SK-N-SH (cell line): ENCODE results near the gene PBX4. TPM values are rescaled to one million over a fixed set of nuclear protein-coding genes. Genes with fewer than 3 reads are reported as not detected.
A peak's percentile ranks its signal among the peaks of the same experiment; 100 is the strongest.

ENCODE experiments used
- CTCF ChIA-PET: fragments of 300-600, 350-600 bp; formaldehyde crosslinking; extraction: SDS; loops from one replicate; lab custom pipeline; 2021; lab: Yijun Ruan, JAX
- POLR2A ChIA-PET: fragments of 350-600 bp; sonication (Branson Sonifier 250); formaldehyde crosslinking; extraction: SDS; loops from one replicate; lab custom pipeline; 2020; ENCODE audit warnings: antibody characterized with exemption, inconsistent platforms; lab: Yijun Ruan, JAX
- DNase-seq: peaks from one replicate; pipeline ENCODE4 v3.0.0; 2012
- H2AFZ ChIP-seq: fragments of 200-600 bp; sonication (generic); 2 replicates; pipeline ENCODE4 v1.8.1; 2016; ENCODE audit warnings: antibody characterized with exemption, mild to moderate bottlenecking, low read depth
- H3F3A ChIP-seq: fragments of 200-600 bp; sonication (generic); replicated peaks from 2 replicates; pipeline ENCODE3; 2016; ENCODE audit warnings: antibody characterized with exemption, mild to moderate bottlenecking; ENCODE audit not compliant: insufficient read depth
- H3K27ac ChIP-seq, 2 experiments: fragments of 200-500 bp in 1 of 2; fragments of 200-600 bp in 1 of 2; sonication (Bioruptor generic) in 1 of 2; sonication (generic), shearing (Covaris generic) in 1 of 2; 2 replicates each; pipeline versions ENCODE4 v1.5.1 to v1.6.1; 2014 to 2016; ENCODE audit warnings: low read depth in 2 of 2, inconsistent platforms in 1 of 2, low read length in 1 of 2, mild to moderate bottlenecking in 1 of 2, mixed read lengths in 1 of 2
- H3K27me3 ChIP-seq: fragments of 200-600 bp; sonication (generic), shearing (Covaris generic); 2 replicates; pipeline ENCODE4 v1.6.1; 2016; ENCODE audit warnings: mixed run types; ENCODE audit not compliant: insufficient read depth
- H3K36me3 ChIP-seq, 2 experiments: fragments of 200-500 bp in 1 of 2; fragments of 200-600 bp in 1 of 2; sonication (Bioruptor generic) in 1 of 2; sonication (generic) in 1 of 2; replicated peaks in 1 of 2; 2 replicates each; pipeline versions ENCODE3 to v1.5.1; 2014 to 2016; ENCODE audit warnings: low read length in 1 of 2, mild to moderate bottlenecking in 1 of 2; ENCODE audit not compliant: insufficient read depth in 2 of 2, control insufficient read depth in 1 of 2
- H3K4me1 ChIP-seq, 2 experiments: fragments of 200-500 bp in 1 of 2; fragments of 200-600 bp in 1 of 2; sonication (Bioruptor generic) in 1 of 2; sonication (generic), shearing (Covaris generic) in 1 of 2; 2 replicates each; pipeline versions ENCODE4 v1.5.1 to v1.6.1; 2014 to 2016; ENCODE audit warnings: low read depth in 1 of 2, low read length in 1 of 2, mixed run types in 1 of 2; ENCODE audit not compliant: insufficient read depth in 2 of 2, control insufficient read depth in 1 of 2
- H3K4me2 ChIP-seq: fragments of 200-600 bp; sonication (generic), shearing (Covaris generic); 2 replicates; pipeline ENCODE4 v1.6.1; 2017; ENCODE audit warnings: mixed run types
- H3K4me3 ChIP-seq, 2 experiments: fragments of 200-500 bp in 1 of 2; fragments of 200-600 bp in 1 of 2; sonication (Bioruptor generic) in 1 of 2; sonication (generic), shearing (Covaris generic) in 1 of 2; 2 replicates each; pipeline versions ENCODE4 v1.5.1 to v1.8.1; 2014 to 2016; ENCODE audit warnings: low read depth in 2 of 2, inconsistent platforms in 1 of 2, low read length in 1 of 2, mild to moderate bottlenecking in 1 of 2, mixed read lengths in 1 of 2, moderate library complexity in 1 of 2
- H3K79me2 ChIP-seq: fragments of 200-600 bp; sonication (generic); 2 replicates; pipeline ENCODE4 v1.8.1; 2017; ENCODE audit warnings: mild to moderate bottlenecking; ENCODE audit not compliant: insufficient read depth
- H3K9ac ChIP-seq: fragments of 200-600 bp; sonication (generic); 2 replicates; pipeline ENCODE4 v1.6.1; 2017; ENCODE audit warnings: mixed run types
- H3K9me2 ChIP-seq: fragments of 200-600 bp; sonication (generic); 2 replicates; pipeline ENCODE4 v1.6.1; 2017; ENCODE audit warnings: mixed run types
- H3K9me3 ChIP-seq: fragments of 200-600 bp; sonication (generic); 2 replicates; pipeline ENCODE4 v1.6.1; 2017; ENCODE audit warnings: mixed run types, mild to moderate bottlenecking, moderate library complexity
- H4K20me1 ChIP-seq: fragments of 200-600 bp; sonication (generic); 2 replicates; pipeline ENCODE4 v1.6.1; 2017; ENCODE audit warnings: mild to moderate bottlenecking, mixed run types; ENCODE audit not compliant: insufficient read depth
- CHD2 ChIP-seq: fragments of 150-350 bp; IDR thresholded peaks from 2 replicates; pipeline ENCODE4 v1.6.1; 2018; ENCODE audit warnings: low read length; ENCODE audit not compliant: partially characterized antibody
- ELF1 ChIP-seq: IDR thresholded peaks from 2 replicates; pipeline ENCODE4 v1.4.0; 2012
- EP300 ChIP-seq, 2 experiments: IDR thresholded peaks; 2 replicates each; pipeline versions ENCODE4 v1.4.0 to v1.6.1; 2012; ENCODE audit warnings: borderline replicate concordance in 1 of 2, low read depth in 1 of 2, low read length in 1 of 2
- FOSL2 ChIP-seq: IDR thresholded peaks from 2 replicates; pipeline ENCODE4 v1.4.0; 2012; ENCODE audit warnings: low read depth, mild to moderate bottlenecking, moderate library complexity, borderline replicate concordance
- FOXJ3 ChIP-seq: sonication (generic); formaldehyde crosslinking; IDR thresholded peaks from 2 replicates; pipeline ENCODE4 v1.5.1; 2020; ENCODE audit warnings: mild to moderate bottlenecking, missing genetic modification reagents
- FOXM1 ChIP-seq: IDR thresholded peaks from 2 replicates; pipeline ENCODE4 v1.4.0; 2012; ENCODE audit warnings: low read depth, mild to moderate bottlenecking
- GABPA ChIP-seq: IDR thresholded peaks from 2 replicates; pipeline ENCODE4 v1.4.0; 2012; ENCODE audit warnings: low read depth, mild to moderate bottlenecking
- JUND ChIP-seq: IDR thresholded peaks from 2 replicates; pipeline ENCODE4 v1.4.0; 2012
- MEF2A ChIP-seq: IDR thresholded peaks from 2 replicates; pipeline ENCODE4 v1.4.0; 2012; ENCODE audit warnings: low read depth, borderline replicate concordance
- NFIC ChIP-seq: IDR thresholded peaks from 2 replicates; pipeline ENCODE4 v1.4.0; 2012; ENCODE audit warnings: borderline replicate concordance
- NRF1 ChIP-seq: IDR thresholded peaks from 2 replicates; pipeline ENCODE4 v1.6.1; 2012; ENCODE audit warnings: low read depth, mild to moderate bottlenecking, low read length
- POLR2AphosphoS5 ChIP-seq: IDR thresholded peaks from 2 replicates; pipeline ENCODE4 v1.6.1; 2012; ENCODE audit warnings: low read depth, low read length
- RXRA ChIP-seq: IDR thresholded peaks from 2 replicates; pipeline ENCODE4 v1.4.0; 2012; ENCODE audit warnings: low read depth, mild to moderate bottlenecking, borderline replicate concordance
- SIN3A ChIP-seq: IDR thresholded peaks from 2 replicates; pipeline ENCODE4 v1.6.1; 2012; ENCODE audit warnings: low read depth, mild to moderate bottlenecking, low read length, moderate library complexity, borderline replicate concordance
- TAF1 ChIP-seq: IDR thresholded peaks from 2 replicates; pipeline ENCODE4 v1.6.1; 2012; ENCODE audit warnings: low read depth, mild to moderate bottlenecking, low read length, moderate library complexity, borderline replicate concordance
- TCF12 ChIP-seq: IDR thresholded peaks from 2 replicates; pipeline ENCODE4 v1.4.0; 2012
- TEAD4 ChIP-seq: IDR thresholded peaks from 2 replicates; pipeline ENCODE4 v1.4.0; 2012; ENCODE audit warnings: mild to moderate bottlenecking, borderline replicate concordance; ENCODE audit not compliant: insufficient read depth
- WGBS: methylation state at CpG from one replicate; pipeline ENCODE4 v1.1.6; 2017; ENCODE audit warnings: low lambda C conversion rate; 5-methylcytosine and 5-hydroxymethylcytosine counted together
- polyA plus RNA-seq, 3 experiments: library from polyadenylated mRNA; depleted of rRNA; stranded (reverse); fragments of >200 nt; gene quantifications; 2 replicates each; pipeline ENCODE4 v1.2.3, GENCODE V29; 2012
- TF ChIP-seq, protein P1 (sequence below): IDR thresholded peaks from 2 replicates; pipeline ENCODE4 v1.4.0; 2012; ENCODE audit warnings: low read depth
- TF ChIP-seq, protein P2 (sequence below): IDR thresholded peaks from 2 replicates; pipeline ENCODE4; 2012
- TF ChIP-seq, protein P3 (sequence below): fragments of 150-350 bp; IDR thresholded peaks from 2 replicates; pipeline ENCODE4 v1.6.1; 2017; ENCODE audit warnings: antibody characterized with exemption, low read length, low read depth, borderline replicate concordance
- TF ChIP-seq, protein P4 (sequence below): IDR thresholded peaks from 2 replicates; pipeline ENCODE4 v1.4.0; 2012; ENCODE audit warnings: low read depth, borderline replicate concordance
- TF ChIP-seq, protein P5 (sequence below): IDR thresholded peaks from 2 replicates; pipeline ENCODE4 v1.4.0; 2012; ENCODE audit warnings: low read depth, borderline replicate concordance

Gene PBX4
- polyA plus RNA-seq, 1 of the 3 experiments (the other 2 are of a cell fraction), result 6.4 TPM

DNA sequence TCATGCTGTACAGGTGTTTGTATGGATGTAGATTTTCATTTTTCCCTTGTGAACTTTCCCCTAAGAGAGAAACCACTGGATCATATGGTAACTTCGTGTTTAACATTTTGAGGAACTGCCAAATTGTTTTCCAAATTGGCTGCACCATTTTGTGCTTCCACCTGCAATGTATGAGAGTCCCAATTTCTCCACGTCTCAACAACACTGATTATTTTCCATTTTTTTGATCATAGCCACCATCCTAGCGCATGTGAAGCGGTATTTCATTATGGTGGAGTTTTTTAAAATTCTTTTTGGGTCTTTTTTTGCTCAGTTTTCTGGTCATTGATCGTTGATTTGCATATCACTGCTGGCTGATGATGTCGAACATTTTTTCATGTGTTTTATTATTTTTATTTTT is 97.5 kb downstream of the PBX4 start:
- Histone ChIP-seq H3K27ac (no peak overlapping the region), H3K4me2 (no peak overlapping the region), H4K20me1 (peaks cover 58% of the 10 kb centered on the region), H3K36me3 (peaks cover 21% of the 10 kb centered on the region in 2 experiments), H3K4me1 (peaks cover 0 to 3% of the 10 kb centered on the region in 2 experiments; a peak in 1 of 4 replicates), H3F3A (peaks cover 6% of the 10 kb centered on the region), H3K27me3 (no peaks in the 10 kb centered on the region), H3K4me3 (no peak overlapping the region), H3K9me2 (no peaks in the 10 kb centered on the region), H3K79me2 (peaks cover 94% of the 10 kb centered on the region), H3K9me3 (no peaks in the 10 kb centered on the region), H3K9ac (no peak overlapping the region), H2AFZ (no peak overlapping the region)
- ChIA-PET POLR2A (no interaction called here), CTCF (interaction anchor here (1.9 kb wide), 1 partner anchor 11 kb away, joined by 14 read pairs; no protein-coding TSS in a partner anchor)
- 73% methylated on average over 6 of the region's 6 CpGs for WGBS
- DNase-seq, result no peak
- TF ChIP-seq GABPA, result no peak
- TF ChIP-seq CHD2, result no peak
- no peak for TF ChIP-seq MEF2A
- TF ChIP-seq EP300 (IDR thresholded peaks at IDR 0.05; ENCODE audit: borderline replicate concordance in 1 of 2, low read depth in 1 of 2, low read length in 1 of 2), result no peak

DNA sequence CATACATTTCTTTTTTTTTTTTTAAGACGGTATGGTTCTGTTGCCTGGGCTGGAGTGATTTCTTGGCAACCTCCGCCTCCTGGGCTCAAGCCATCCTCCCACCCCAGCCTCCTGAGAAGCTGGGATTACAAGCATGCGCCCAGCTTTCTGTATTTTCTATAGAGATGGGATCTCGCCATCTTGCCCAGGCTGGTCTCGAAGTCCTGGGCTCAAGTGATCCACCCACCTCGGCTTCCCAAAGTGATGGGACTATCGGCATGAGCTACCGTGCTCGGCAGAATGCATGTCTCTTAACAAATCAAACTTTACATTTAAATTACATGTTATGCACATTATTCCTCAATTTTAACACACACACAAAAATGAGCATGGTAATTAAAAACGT is 101.3 kb downstream of the PBX4 start:
- WGBS, result 89% methylated on average over 10 of the region's 10 CpGs
- H3K4me3 ChIP-seq, result peak overlapping the region; percentile 65 to 95
- peak overlapping the region; percentile 84; the same call in 1 of the 2 replicates for H3K9ac ChIP-seq
- peaks cover 62% of the 10 kb centered on the region for H3K79me2 ChIP-seq
- no peaks in the 10 kb centered on the region for H3K27me3 ChIP-seq
- H2AFZ ChIP-seq, result no peak overlapping the region
- no peaks in the 10 kb centered on the region for H3K9me2 ChIP-seq
- peak overlapping the region; percentile 88 for H3K4me2 ChIP-seq
- CTCF ChIA-PET, result interaction anchor here (1.0 to 3.1 kb wide), 2 partner anchors 10 to 14 kb away, joined by 3 to 38 read pairs; no protein-coding TSS in a partner anchor
- TF ChIP-seq MEF2A, result no peak
- TF ChIP-seq TCF12, result no peak
- no peak for TF ChIP-seq FOXJ3
- TF ChIP-seq NRF1, result no peak
- no peak for TF ChIP-seq TAF1
- TF ChIP-seq SIN3A, result no peak
- TF ChIP-seq TEAD4, result no peak
- TF ChIP-seq, protein P1, sequence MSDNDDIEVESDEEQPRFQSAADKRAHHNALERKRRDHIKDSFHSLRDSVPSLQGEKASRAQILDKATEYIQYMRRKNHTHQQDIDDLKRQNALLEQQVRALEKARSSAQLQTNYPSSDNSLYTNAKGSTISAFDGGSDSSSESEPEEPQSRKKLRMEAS, result no peak
- no peak for TF ChIP-seq NFIC
- TF ChIP-seq, protein P2, sequence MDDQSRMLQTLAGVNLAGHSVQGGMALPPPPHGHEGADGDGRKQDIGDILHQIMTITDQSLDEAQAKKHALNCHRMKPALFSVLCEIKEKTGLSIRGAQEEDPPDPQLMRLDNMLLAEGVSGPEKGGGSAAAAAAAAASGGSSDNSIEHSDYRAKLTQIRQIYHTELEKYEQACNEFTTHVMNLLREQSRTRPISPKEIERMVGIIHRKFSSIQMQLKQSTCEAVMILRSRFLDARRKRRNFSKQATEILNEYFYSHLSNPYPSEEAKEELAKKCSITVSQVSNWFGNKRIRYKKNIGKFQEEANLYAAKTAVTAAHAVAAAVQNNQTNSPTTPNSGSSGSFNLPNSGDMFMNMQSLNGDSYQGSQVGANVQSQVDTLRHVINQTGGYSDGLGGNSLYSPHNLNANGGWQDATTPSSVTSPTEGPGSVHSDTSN, result no peak
- TF ChIP-seq FOXM1, result no peak
- no peak for TF ChIP-seq FOSL2
- TF ChIP-seq, protein P3, sequence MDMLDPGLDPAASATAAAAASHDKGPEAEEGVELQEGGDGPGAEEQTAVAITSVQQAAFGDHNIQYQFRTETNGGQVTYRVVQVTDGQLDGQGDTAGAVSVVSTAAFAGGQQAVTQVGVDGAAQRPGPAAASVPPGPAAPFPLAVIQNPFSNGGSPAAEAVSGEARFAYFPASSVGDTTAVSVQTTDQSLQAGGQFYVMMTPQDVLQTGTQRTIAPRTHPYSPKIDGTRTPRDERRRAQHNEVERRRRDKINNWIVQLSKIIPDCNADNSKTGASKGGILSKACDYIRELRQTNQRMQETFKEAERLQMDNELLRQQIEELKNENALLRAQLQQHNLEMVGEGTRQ, result no peak
- no peak for TF ChIP-seq ELF1
- no peak for TF ChIP-seq POLR2AphosphoS5
- TF ChIP-seq, protein P4, sequence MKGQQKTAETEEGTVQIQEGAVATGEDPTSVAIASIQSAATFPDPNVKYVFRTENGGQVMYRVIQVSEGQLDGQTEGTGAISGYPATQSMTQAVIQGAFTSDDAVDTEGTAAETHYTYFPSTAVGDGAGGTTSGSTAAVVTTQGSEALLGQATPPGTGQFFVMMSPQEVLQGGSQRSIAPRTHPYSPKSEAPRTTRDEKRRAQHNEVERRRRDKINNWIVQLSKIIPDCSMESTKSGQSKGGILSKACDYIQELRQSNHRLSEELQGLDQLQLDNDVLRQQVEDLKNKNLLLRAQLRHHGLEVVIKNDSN, result no peak
- TF ChIP-seq, protein P5, sequence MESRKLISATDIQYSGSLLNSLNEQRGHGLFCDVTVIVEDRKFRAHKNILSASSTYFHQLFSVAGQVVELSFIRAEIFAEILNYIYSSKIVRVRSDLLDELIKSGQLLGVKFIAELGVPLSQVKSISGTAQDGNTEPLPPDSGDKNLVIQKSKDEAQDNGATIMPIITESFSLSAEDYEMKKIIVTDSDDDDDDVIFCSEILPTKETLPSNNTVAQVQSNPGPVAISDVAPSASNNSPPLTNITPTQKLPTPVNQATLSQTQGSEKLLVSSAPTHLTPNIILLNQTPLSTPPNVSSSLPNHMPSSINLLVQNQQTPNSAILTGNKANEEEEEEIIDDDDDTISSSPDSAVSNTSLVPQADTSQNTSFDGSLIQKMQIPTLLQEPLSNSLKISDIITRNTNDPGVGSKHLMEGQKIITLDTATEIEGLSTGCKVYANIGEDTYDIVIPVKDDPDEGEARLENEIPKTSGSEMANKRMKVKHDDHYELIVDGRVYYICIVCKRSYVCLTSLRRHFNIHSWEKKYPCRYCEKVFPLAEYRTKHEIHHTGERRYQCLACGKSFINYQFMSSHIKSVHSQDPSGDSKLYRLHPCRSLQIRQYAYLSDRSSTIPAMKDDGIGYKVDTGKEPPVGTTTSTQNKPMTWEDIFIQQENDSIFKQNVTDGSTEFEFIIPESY, result no peak
- TF ChIP-seq CHD2, result no peak
- no peak for TF ChIP-seq RXRA
- no peak for TF ChIP-seq JUND
- peaks cover 0 to 11% of the 10 kb centered on the region in 2 experiments; a peak in 1 of 4 replicates for H3K4me1 ChIP-seq
- no peaks in the 10 kb centered on the region for H3K9me3 ChIP-seq
- no peak overlapping the region for H3K27ac ChIP-seq
- peaks cover 14 to 17% of the 10 kb centered on the region in 2 experiments for H3K36me3 ChIP-seq
- no peak for DNase-seq
- peaks cover 22% of the 10 kb centered on the region; the same call in 1 of the 2 replicates for H4K20me1 ChIP-seq
- H3F3A ChIP-seq, result peaks cover 6% of the 10 kb centered on the region
- POLR2A ChIA-PET, result interaction anchor here (1.3 to 2.1 kb wide), 3 partner anchors 11 to 132 kb away, joined by 3 to 15 read pairs (median 5); partner anchors contain the start of genes GATAD2A and YJEFN3
